SK-N-SH (cell line): Measurements from ENCODE around the gene GIT2. TPM values are rescaled to one million over a fixed set of nuclear protein-coding genes. Genes with fewer than 3 reads are reported as not detected.

Experiments used
- CTCF ChIA-PET: fragments of 300-600, 350-600 bp; formaldehyde crosslinking; extraction: SDS; loops from one replicate; lab custom pipeline; 2021; lab: Yijun Ruan, JAX
- POLR2A ChIA-PET: fragments of 350-600 bp; sonication (Branson Sonifier 250); formaldehyde crosslinking; extraction: SDS; loops from one replicate; lab custom pipeline; 2020; ENCODE audit warnings: antibody characterized with exemption, inconsistent platforms; lab: Yijun Ruan, JAX
- DNase-seq: peaks from one replicate; pipeline ENCODE4 v3.0.0; 2012
- H2AFZ ChIP-seq: fragments of 200-600 bp; sonication (generic); 2 replicates; pipeline ENCODE4 v1.8.1; 2016; ENCODE audit warnings: antibody characterized with exemption, mild to moderate bottlenecking, low read depth
- H3F3A ChIP-seq: fragments of 200-600 bp; sonication (generic); replicated peaks from 2 replicates; pipeline ENCODE3; 2016; ENCODE audit warnings: antibody characterized with exemption, mild to moderate bottlenecking; ENCODE audit not compliant: insufficient read depth
- H3K27ac ChIP-seq, 2 experiments: fragments of 200-500 bp in 1 of 2; fragments of 200-600 bp in 1 of 2; sonication (Bioruptor generic) in 1 of 2; sonication (generic), shearing (Covaris generic) in 1 of 2; 2 replicates each; pipeline versions ENCODE4 v1.5.1 to v1.6.1; 2014 to 2016; ENCODE audit warnings: low read depth in 2 of 2, inconsistent platforms in 1 of 2, low read length in 1 of 2, mild to moderate bottlenecking in 1 of 2, mixed read lengths in 1 of 2
- H3K27me3 ChIP-seq: fragments of 200-600 bp; sonication (generic), shearing (Covaris generic); 2 replicates; pipeline ENCODE4 v1.6.1; 2016; ENCODE audit warnings: mixed run types; ENCODE audit not compliant: insufficient read depth
- H3K36me3 ChIP-seq, 2 experiments: fragments of 200-500 bp in 1 of 2; fragments of 200-600 bp in 1 of 2; sonication (Bioruptor generic) in 1 of 2; sonication (generic) in 1 of 2; replicated peaks in 1 of 2; 2 replicates each; pipeline versions ENCODE3 to v1.5.1; 2014 to 2016; ENCODE audit warnings: low read length in 1 of 2, mild to moderate bottlenecking in 1 of 2; ENCODE audit not compliant: insufficient read depth in 2 of 2, control insufficient read depth in 1 of 2
- H3K4me1 ChIP-seq, 2 experiments: fragments of 200-500 bp in 1 of 2; fragments of 200-600 bp in 1 of 2; sonication (Bioruptor generic) in 1 of 2; sonication (generic), shearing (Covaris generic) in 1 of 2; 2 replicates each; pipeline versions ENCODE4 v1.5.1 to v1.6.1; 2014 to 2016; ENCODE audit warnings: low read depth in 1 of 2, low read length in 1 of 2, mixed run types in 1 of 2; ENCODE audit not compliant: insufficient read depth in 2 of 2, control insufficient read depth in 1 of 2
- H3K4me2 ChIP-seq: fragments of 200-600 bp; sonication (generic), shearing (Covaris generic); 2 replicates; pipeline ENCODE4 v1.6.1; 2017; ENCODE audit warnings: mixed run types
- H3K4me3 ChIP-seq, 2 experiments: fragments of 200-500 bp in 1 of 2; fragments of 200-600 bp in 1 of 2; sonication (Bioruptor generic) in 1 of 2; sonication (generic), shearing (Covaris generic) in 1 of 2; 2 replicates each; pipeline versions ENCODE4 v1.5.1 to v1.8.1; 2014 to 2016; ENCODE audit warnings: low read depth in 2 of 2, inconsistent platforms in 1 of 2, low read length in 1 of 2, mild to moderate bottlenecking in 1 of 2, mixed read lengths in 1 of 2, moderate library complexity in 1 of 2
- H3K79me2 ChIP-seq: fragments of 200-600 bp; sonication (generic); 2 replicates; pipeline ENCODE4 v1.8.1; 2017; ENCODE audit warnings: mild to moderate bottlenecking; ENCODE audit not compliant: insufficient read depth
- H3K9ac ChIP-seq: fragments of 200-600 bp; sonication (generic); 2 replicates; pipeline ENCODE4 v1.6.1; 2017; ENCODE audit warnings: mixed run types
- H3K9me2 ChIP-seq: fragments of 200-600 bp; sonication (generic); 2 replicates; pipeline ENCODE4 v1.6.1; 2017; ENCODE audit warnings: mixed run types
- H3K9me3 ChIP-seq: fragments of 200-600 bp; sonication (generic); 2 replicates; pipeline ENCODE4 v1.6.1; 2017; ENCODE audit warnings: mixed run types, mild to moderate bottlenecking, moderate library complexity
- H4K20me1 ChIP-seq: fragments of 200-600 bp; sonication (generic); 2 replicates; pipeline ENCODE4 v1.6.1; 2017; ENCODE audit warnings: mild to moderate bottlenecking, mixed run types; ENCODE audit not compliant: insufficient read depth
- CHD2 ChIP-seq: fragments of 150-350 bp; IDR thresholded peaks from 2 replicates; pipeline ENCODE4 v1.6.1; 2018; ENCODE audit warnings: low read length; ENCODE audit not compliant: partially characterized antibody
- ELF1 ChIP-seq: IDR thresholded peaks from 2 replicates; pipeline ENCODE4 v1.4.0; 2012
- EP300 ChIP-seq, 2 experiments: IDR thresholded peaks; 2 replicates each; pipeline versions ENCODE4 v1.4.0 to v1.6.1; 2012; ENCODE audit warnings: borderline replicate concordance in 1 of 2, low read depth in 1 of 2, low read length in 1 of 2
- FOXJ3 ChIP-seq: sonication (generic); formaldehyde crosslinking; IDR thresholded peaks from 2 replicates; pipeline ENCODE4 v1.5.1; 2020; ENCODE audit warnings: mild to moderate bottlenecking, missing genetic modification reagents
- FOXM1 ChIP-seq: IDR thresholded peaks from 2 replicates; pipeline ENCODE4 v1.4.0; 2012; ENCODE audit warnings: low read depth, mild to moderate bottlenecking
- GABPA ChIP-seq: IDR thresholded peaks from 2 replicates; pipeline ENCODE4 v1.4.0; 2012; ENCODE audit warnings: low read depth, mild to moderate bottlenecking
- GATA2 ChIP-seq: sonication (generic); formaldehyde crosslinking; IDR thresholded peaks from 2 replicates; pipeline ENCODE4 v1.5.0; 2020; ENCODE audit warnings: mild to moderate bottlenecking, missing genetic modification reagents
- MAX ChIP-seq: IDR thresholded peaks from 2 replicates; pipeline ENCODE4 v1.4.0; 2012; ENCODE audit warnings: low read depth
- MXI1 ChIP-seq: IDR thresholded peaks from 2 replicates; pipeline ENCODE4 v1.6.1; 2012; ENCODE audit warnings: mild to moderate bottlenecking, low read depth, low read length, improper control_type of control experiment
- NRF1 ChIP-seq: IDR thresholded peaks from 2 replicates; pipeline ENCODE4 v1.6.1; 2012; ENCODE audit warnings: low read depth, mild to moderate bottlenecking, low read length
- RCOR1 ChIP-seq: fragments of 150-350 bp; IDR thresholded peaks from 2 replicates; pipeline ENCODE4 v1.6.1; 2017; ENCODE audit warnings: antibody characterized with exemption, low read length
- SIN3A ChIP-seq: IDR thresholded peaks from 2 replicates; pipeline ENCODE4 v1.6.1; 2012; ENCODE audit warnings: low read depth, mild to moderate bottlenecking, low read length, moderate library complexity, borderline replicate concordance
- SMC3 ChIP-seq: IDR thresholded peaks from 2 replicates; pipeline ENCODE4 v1.6.1; 2012; ENCODE audit warnings: low read depth, low read length, improper control_type of control experiment
- TCF12 ChIP-seq: IDR thresholded peaks from 2 replicates; pipeline ENCODE4 v1.4.0; 2012
- TEAD4 ChIP-seq: IDR thresholded peaks from 2 replicates; pipeline ENCODE4 v1.4.0; 2012; ENCODE audit warnings: mild to moderate bottlenecking, borderline replicate concordance; ENCODE audit not compliant: insufficient read depth
- USF1 ChIP-seq: IDR thresholded peaks from 2 replicates; pipeline ENCODE4 v1.4.0; 2012; ENCODE audit warnings: low read depth, borderline replicate concordance
- YY1 ChIP-seq: IDR thresholded peaks from 2 replicates; pipeline ENCODE4 v1.4.0; 2012; ENCODE audit warnings: low read depth, mild to moderate bottlenecking
- WGBS: methylation state at CpG from one replicate; pipeline ENCODE4 v1.1.6; 2017; ENCODE audit warnings: low lambda C conversion rate; 5-methylcytosine and 5-hydroxymethylcytosine counted together
- polyA plus RNA-seq, 3 experiments: library from polyadenylated mRNA; depleted of rRNA; stranded (reverse); fragments of >200 nt; gene quantifications; 2 replicates each; pipeline ENCODE4 v1.2.3, GENCODE V29; 2012

GIT2 gene
- polyA plus RNA-seq, 1 of the 3 experiments (the other 2 are of a cell fraction): 21.2 TPM

- Histone ChIP-seq H3K9me3 (no peaks in the 10 kb centered on the region), H2AFZ (no peak overlapping the region), H3K4me1 (peaks cover 0 to 5% of the 10 kb centered on the region in 2 experiments; a peak in 1 of 4 replicates), H4K20me1 (no peaks in the 10 kb centered on the region), H3K79me2 (peaks cover 22% of the 10 kb centered on the region), H3F3A (no peaks in the 10 kb centered on the region), H3K27me3 (no peaks in the 10 kb centered on the region), H3K9ac (no peak overlapping the region), H3K36me3 (peaks cover 31 to 57% of the 10 kb centered on the region in 2 experiments), H3K4me3 (no peak overlapping the region), H3K4me2 (no peak overlapping the region), H3K9me2 (no peaks in the 10 kb centered on the region), H3K27ac (no peak overlapping the region)
- POLR2A ChIA-PET: no interaction called here
- TF ChIP-seq SIN3A (no peak), USF1 (no peak), FOXJ3 (no peak), RCOR1 (no peak)
- WGBS: 98% methylated on average over 10 of the region's 10 CpGs
- DNase-seq: no peak
- CTCF ChIA-PET: interaction anchor here (1.0 kb wide), 1 partner anchor 38 kb away, joined by 3 read pairs; no protein-coding TSS in a partner anchor
Observed at GRCh38 chr12:109905301-109905700, 90.9 kb downstream of the GIT2 start.

- H3K27ac ChIP-seq: no peak overlapping the region
- no peak overlapping the region for H2AFZ ChIP-seq
- WGBS: 94% methylated on average over 14 of the region's 15 CpGs
- H3K27me3 ChIP-seq: no peaks in the 10 kb centered on the region
- no peaks in the 10 kb centered on the region for H3K9me2 ChIP-seq
- H3F3A ChIP-seq: no peaks in the 10 kb centered on the region
- ChIA-PET CTCF (no interaction called here), POLR2A (no interaction called here)
- H4K20me1 ChIP-seq: no peaks in the 10 kb centered on the region
- peaks cover 34% of the 10 kb centered on the region for H3K79me2 ChIP-seq
- H3K4me3 ChIP-seq: no peak overlapping the region
- no peak for TF ChIP-seq CHD2
- no peak for TF ChIP-seq NRF1
- TF ChIP-seq SMC3: no peak
- no peak for TF ChIP-seq SIN3A
- no peak for TF ChIP-seq ELF1
- TF ChIP-seq FOXJ3: no peak
- no peak for TF ChIP-seq GATA2 (CRISPR knock-in tag)
- TF ChIP-seq TEAD4: no peak
- no peak for TF ChIP-seq YY1
- TF ChIP-seq FOXM1: no peak
- no peak for TF ChIP-seq MXI1
- no peak for TF ChIP-seq GABPA
- no peak for TF ChIP-seq TCF12
- no peak for TF ChIP-seq EP300 (IDR thresholded peaks at IDR 0.05; ENCODE audit: borderline replicate concordance in 1 of 2, low read depth in 1 of 2, low read length in 1 of 2)
- TF ChIP-seq MAX: no peak
- no peak for DNase-seq
- peaks cover 17 to 45% of the 10 kb centered on the region in 2 experiments for H3K36me3 ChIP-seq
- peaks cover 0 to 9% of the 10 kb centered on the region in 2 experiments; a peak in 1 of 4 replicates for H3K4me1 ChIP-seq
- H3K9me3 ChIP-seq: no peaks in the 10 kb centered on the region
- H3K4me2 ChIP-seq: no peak overlapping the region
- H3K9ac ChIP-seq: no peak overlapping the region
Observed at GRCh38 chr12:109902891-109903418, 93.2 kb downstream of the GIT2 start.
